Endodermal cell (in vitro differentiated cells): ENCODE data around the gene ILF2. TPM values are rescaled to one million over a fixed set of nuclear protein-coding genes. Genes with fewer than 3 reads are reported as not detected.

Source experiments
- DNase-seq: peaks from one replicate; pipeline ENCODE4 v3.0.0-alpha.2; 2017
- H3K27ac ChIP-seq: 2 replicates; pipeline ENCODE4 v1.5.1; 2013; ENCODE audit warnings: mild to moderate bottlenecking, low read depth, low read length, moderate library complexity
- H3K27me3 ChIP-seq: 2 replicates; pipeline ENCODE4 v1.6.1; 2013; ENCODE audit warnings: mild to moderate bottlenecking, low read length, moderate library complexity; ENCODE audit not compliant: insufficient read depth, control insufficient read depth, poor library complexity, severe bottlenecking
- H3K36me3 ChIP-seq: 2 replicates; pipeline ENCODE4 v1.7.0; 2013; ENCODE audit warnings: mild to moderate bottlenecking, low read length, moderate library complexity; ENCODE audit not compliant: control insufficient read depth, insufficient read depth
- H3K4me1 ChIP-seq: one replicate; pipeline ENCODE4 v1.7.0; 2013; ENCODE audit warnings: low read length; ENCODE audit not compliant: control insufficient read depth, insufficient read depth
- H3K4me3 ChIP-seq: 2 replicates; pipeline ENCODE4 v1.5.1; 2013; ENCODE audit warnings: mild to moderate bottlenecking, low read length, moderate library complexity
- H3K9ac ChIP-seq: 2 replicates; pipeline ENCODE4 v1.6.1; 2013; ENCODE audit warnings: mild to moderate bottlenecking, low read length, moderate library complexity; ENCODE audit not compliant: poor library complexity, severe bottlenecking; ENCODE audit errors: extremely low read depth
- H3K9me3 ChIP-seq: 2 replicates; pipeline ENCODE4 v1.6.1; 2013; ENCODE audit warnings: mild to moderate bottlenecking, low read length, moderate library complexity; ENCODE audit not compliant: control insufficient read depth
- H3K27ac Mint-ChIP-seq: 2 replicates; pipeline ENCODE4 v1.8.0; 2020; ENCODE audit warnings: mixed read lengths
- H3K27me3 Mint-ChIP-seq: 2 replicates; pipeline ENCODE4 v1.8.0; 2021; ENCODE audit warnings: mild to moderate bottlenecking, mixed read lengths; ENCODE audit not compliant: insufficient read depth
- H3K36me3 Mint-ChIP-seq: 2 replicates; pipeline ENCODE4 v1.8.0; 2020; ENCODE audit warnings: low read depth, mixed read lengths
- H3K4me1 Mint-ChIP-seq: 2 replicates; pipeline ENCODE4 v1.8.0; 2020; ENCODE audit warnings: mixed read lengths
- H3K4me3 Mint-ChIP-seq: 2 replicates; pipeline ENCODE4 v1.8.0; 2020; ENCODE audit warnings: mild to moderate bottlenecking, moderate library complexity, mixed read lengths
- H3K9me3 Mint-ChIP-seq: 2 replicates; pipeline ENCODE4 v1.8.0; 2020; ENCODE audit warnings: mild to moderate bottlenecking, mixed read lengths
- WGBS, 2 experiments: methylation state at CpG; one replicate each; pipeline versions ENCODE4 v1.1.5 to v1.1.7; 2013; ENCODE audit warnings: missing lambda C conversion rate in 2 of 2, mixed read lengths in 1 of 2; ENCODE audit not compliant: insufficient coverage in 1 of 2, insufficient read length in 1 of 2; 5-methylcytosine and 5-hydroxymethylcytosine counted together
- total RNA-seq, 2 donors: library from RNA; stranded (reverse); fragmentation: NEBNext Ultra II Directional in 1 of 2; extraction: Animal tissue kit (Norgen Biotek cat#: 25700) in 1 of 2; gene quantifications; 2 replicates in 1 of 2; 3 replicates in 1 of 2; pipeline ENCODE4 v1.2.1, GENCODE V29; 2021
- TF ChIP-seq, protein P1 (sequence below): fragments of 200-600 bp; sonication (generic); conservative IDR thresholded peaks from 2 replicates; pipeline ENCODE4 v1.5.0; 2021; ENCODE audit warnings: antibody characterized with exemption, mild to moderate bottlenecking

The ILF2 gene
- total RNA-seq, 2 donors from 2014 or later: 280 to 315 TPM

DNA sequence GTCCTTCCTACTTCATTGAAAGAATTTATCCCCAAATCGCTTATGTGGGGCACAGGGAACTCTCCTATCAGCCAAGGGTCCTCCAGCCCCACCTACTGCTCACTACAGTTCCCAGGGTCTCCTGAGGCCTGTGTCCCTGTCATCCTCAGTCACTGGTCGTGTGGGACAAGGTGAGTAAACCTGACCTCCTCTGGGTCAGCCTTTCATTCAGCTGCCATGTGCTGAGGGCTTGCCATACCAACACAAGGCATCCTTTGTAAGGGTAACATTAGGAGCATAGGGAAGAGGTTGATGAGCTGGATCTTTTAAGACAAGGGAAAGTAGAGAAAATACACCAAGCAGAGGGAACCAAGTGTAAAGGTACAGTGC is 23.5 kb downstream of the ILF2 start:
- H3K27ac ChIP-seq: no peak overlapping the region
- H3K4me3 ChIP-seq: no peak overlapping the region
- H3K4me3 Mint-ChIP-seq: no peak overlapping the region
- H3K4me1 ChIP-seq: peaks cover 13% of the 10 kb centered on the region
- H3K9me3 ChIP-seq: no peaks in the 10 kb centered on the region
- no peaks in the 10 kb centered on the region for H3K27me3 ChIP-seq
- DNase-seq: peak; percentile 66
- H3K36me3 Mint-ChIP-seq: peaks cover 42% of the 10 kb centered on the region
- no peaks in the 10 kb centered on the region for H3K27me3 Mint-ChIP-seq
- WGBS, 2 experiments: 83% methylated on average over 2 of the region's 2 CpGs
- H3K27ac Mint-ChIP-seq: peak overlapping the region; percentile 64
- H3K9ac ChIP-seq: no peak overlapping the region
- TF ChIP-seq, protein P1, sequence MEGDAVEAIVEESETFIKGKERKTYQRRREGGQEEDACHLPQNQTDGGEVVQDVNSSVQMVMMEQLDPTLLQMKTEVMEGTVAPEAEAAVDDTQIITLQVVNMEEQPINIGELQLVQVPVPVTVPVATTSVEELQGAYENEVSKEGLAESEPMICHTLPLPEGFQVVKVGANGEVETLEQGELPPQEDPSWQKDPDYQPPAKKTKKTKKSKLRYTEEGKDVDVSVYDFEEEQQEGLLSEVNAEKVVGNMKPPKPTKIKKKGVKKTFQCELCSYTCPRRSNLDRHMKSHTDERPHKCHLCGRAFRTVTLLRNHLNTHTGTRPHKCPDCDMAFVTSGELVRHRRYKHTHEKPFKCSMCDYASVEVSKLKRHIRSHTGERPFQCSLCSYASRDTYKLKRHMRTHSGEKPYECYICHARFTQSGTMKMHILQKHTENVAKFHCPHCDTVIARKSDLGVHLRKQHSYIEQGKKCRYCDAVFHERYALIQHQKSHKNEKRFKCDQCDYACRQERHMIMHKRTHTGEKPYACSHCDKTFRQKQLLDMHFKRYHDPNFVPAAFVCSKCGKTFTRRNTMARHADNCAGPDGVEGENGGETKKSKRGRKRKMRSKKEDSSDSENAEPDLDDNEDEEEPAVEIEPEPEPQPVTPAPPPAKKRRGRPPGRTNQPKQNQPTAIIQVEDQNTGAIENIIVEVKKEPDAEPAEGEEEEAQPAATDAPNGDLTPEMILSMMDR: peak; percentile 43
- no peaks in the 10 kb centered on the region for H3K9me3 Mint-ChIP-seq
- H3K4me1 Mint-ChIP-seq: peaks cover 16% of the 10 kb centered on the region
- H3K36me3 ChIP-seq: peaks cover 46% of the 10 kb centered on the region

DNA sequence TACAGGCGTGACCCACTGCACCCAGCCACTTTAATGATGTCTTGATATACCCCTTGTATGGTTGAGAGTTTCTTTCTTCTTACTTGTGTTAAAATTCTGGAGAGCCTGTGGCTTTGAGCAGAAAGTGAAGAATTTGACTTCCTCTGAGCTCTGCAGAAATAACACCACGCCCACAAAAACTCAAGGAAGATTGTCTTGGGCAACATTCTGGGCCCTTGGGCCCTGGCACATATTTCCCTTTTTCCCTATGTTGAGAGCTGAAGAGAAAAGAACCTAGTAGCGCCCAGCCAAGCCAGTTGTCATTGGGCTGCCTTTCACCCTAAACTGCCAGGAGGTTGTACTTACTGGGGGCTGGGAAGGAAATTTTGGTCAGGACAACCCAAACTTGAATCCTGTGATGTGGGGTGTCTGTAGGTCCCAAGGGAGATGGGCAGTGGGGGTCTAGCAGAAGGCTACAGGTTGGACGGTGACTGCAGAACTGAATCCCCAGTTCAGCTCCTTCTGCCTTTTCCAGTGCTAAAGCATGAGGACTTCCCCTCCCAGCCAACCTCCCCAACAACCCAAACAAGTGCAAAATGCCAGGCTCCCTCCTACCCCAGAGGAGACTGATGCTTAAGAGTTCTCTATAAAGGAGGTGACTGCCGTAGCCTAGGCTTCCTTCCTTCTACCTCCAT is 24.0 kb downstream of the ILF2 start:
- H3K9ac ChIP-seq: no peak overlapping the region
- Mint-ChIP-seq H3K27me3 (no peaks in the 10 kb centered on the region), H3K4me1 (peaks cover 19% of the 10 kb centered on the region), H3K27ac (peak overlapping the region; percentile 64), H3K4me3 (no peak overlapping the region), H3K36me3 (peaks cover 47% of the 10 kb centered on the region), H3K9me3 (no peaks in the 10 kb centered on the region)
- DNase-seq: no peak
- TF ChIP-seq, protein P1: no peak
- H3K36me3 ChIP-seq: peaks cover 51% of the 10 kb centered on the region
- no peak overlapping the region for H3K4me3 ChIP-seq
- no peaks in the 10 kb centered on the region for H3K9me3 ChIP-seq
- no peak overlapping the region for H3K27ac ChIP-seq
- WGBS, 2 experiments: 92 to 100% methylated on average over 2 to 5 of the region's 5 CpGs
- no peaks in the 10 kb centered on the region for H3K27me3 ChIP-seq
- H3K4me1 ChIP-seq: peaks cover 16% of the 10 kb centered on the region

DNA sequence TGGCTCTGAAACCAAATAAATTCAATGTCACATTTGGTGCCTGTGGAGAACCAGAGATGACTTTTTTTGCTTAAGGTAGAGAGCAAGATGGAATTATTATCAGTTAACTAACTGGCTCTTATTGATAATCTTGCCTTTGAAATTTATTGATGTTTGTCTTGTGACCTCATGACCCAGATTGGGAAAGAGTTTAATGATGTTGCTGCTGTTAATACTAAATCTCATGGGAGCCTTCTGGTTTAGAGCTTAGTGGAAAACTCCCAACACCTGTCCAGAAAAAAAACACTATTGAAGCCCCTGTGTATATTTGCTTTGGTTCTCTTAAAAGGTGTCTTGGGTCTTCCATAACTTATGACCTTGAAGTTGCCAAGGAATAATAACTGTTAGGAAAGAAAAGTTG is 27.0 kb downstream of the ILF2 start:
- no peaks in the 10 kb centered on the region for H3K27me3 Mint-ChIP-seq
- Histone ChIP-seq H3K4me1 (peaks cover 8% of the 10 kb centered on the region), H3K36me3 (peaks cover 81% of the 10 kb centered on the region), H3K27me3 (no peaks in the 10 kb centered on the region), H3K9me3 (no peaks in the 10 kb centered on the region), H3K9ac (no peak overlapping the region), H3K27ac (no peak overlapping the region), H3K4me3 (no peak overlapping the region)
- peaks cover 71% of the 10 kb centered on the region for H3K36me3 Mint-ChIP-seq
- H3K9me3 Mint-ChIP-seq: no peaks in the 10 kb centered on the region
- TF ChIP-seq, protein P1: no peak
- H3K27ac Mint-ChIP-seq: no peak overlapping the region
- H3K4me1 Mint-ChIP-seq: peaks cover 18% of the 10 kb centered on the region
- H3K4me3 Mint-ChIP-seq: no peak overlapping the region
- DNase-seq: no peak
